HL-60/S4 treated with phorbol 12-myristate 13-acetate at 8.2 ng/mL for 4 days and 3 days (cell line): Measurements from ENCODE around the gene ARIH1.
"Not testable (repeated sequence)": the region's sequence is repeated elsewhere in the genome, so short reads cannot be mapped to it uniquely, and the experiment has no call there.

Source experiments
- in situ Hi-C: fragments of 300-500 bp; cut with MboI; formaldehyde crosslinking; loops from 2 replicates; pipeline ENCODE4 v1.15.0; 2022; ENCODE audit warnings: low sequenced_read_pairs

The ARIH1 gene

GRCh38 chr15:72593838-72594237 lies 119.7 kb downstream of the ARIH1 start:
- in situ Hi-C loops = no loop called here

DNA sequence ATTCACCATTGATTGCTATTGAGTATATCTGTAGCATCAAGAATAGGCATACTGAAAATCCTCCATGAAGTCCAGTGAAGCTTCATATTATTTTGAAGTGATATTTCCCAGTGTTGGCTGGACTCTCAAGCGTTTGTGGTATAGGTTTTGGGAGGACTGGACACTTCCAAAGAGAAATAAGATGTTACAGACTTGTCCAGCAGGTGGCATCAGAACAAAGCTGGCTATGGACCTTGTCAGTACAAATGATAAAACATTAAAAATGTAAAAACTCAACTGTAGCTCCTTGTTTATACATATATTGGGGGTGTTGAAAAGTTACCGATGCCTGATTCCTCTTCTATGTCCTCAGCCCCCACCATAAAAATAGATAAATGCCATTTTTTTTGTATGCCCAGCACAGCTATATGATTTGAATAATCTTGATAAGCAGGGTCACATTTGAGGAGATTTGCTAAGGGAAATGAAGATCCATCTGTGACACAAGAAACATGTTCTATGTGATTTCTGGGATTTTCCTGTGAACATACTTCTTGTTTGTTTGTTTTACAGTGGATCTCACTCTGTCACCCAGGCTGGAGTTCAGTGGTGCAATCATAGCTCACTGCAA lies 125.8 kb downstream of the ARIH1 start:
- in situ Hi-C loops = no loop called here

GRCh38 chr15:72604794-72605193 lies 130.7 kb downstream of the ARIH1 start:
- in situ Hi-C loops = no loop called here

- in situ Hi-C loops = not testable (repeated sequence)
Observed at GRCh38 chr15:72608084-72608483, 134.0 kb downstream of the ARIH1 start.

GRCh38 chr15:72609862-72610261 lies 135.7 kb downstream of the ARIH1 start:
- in situ Hi-C loops = no loop called here

DNA sequence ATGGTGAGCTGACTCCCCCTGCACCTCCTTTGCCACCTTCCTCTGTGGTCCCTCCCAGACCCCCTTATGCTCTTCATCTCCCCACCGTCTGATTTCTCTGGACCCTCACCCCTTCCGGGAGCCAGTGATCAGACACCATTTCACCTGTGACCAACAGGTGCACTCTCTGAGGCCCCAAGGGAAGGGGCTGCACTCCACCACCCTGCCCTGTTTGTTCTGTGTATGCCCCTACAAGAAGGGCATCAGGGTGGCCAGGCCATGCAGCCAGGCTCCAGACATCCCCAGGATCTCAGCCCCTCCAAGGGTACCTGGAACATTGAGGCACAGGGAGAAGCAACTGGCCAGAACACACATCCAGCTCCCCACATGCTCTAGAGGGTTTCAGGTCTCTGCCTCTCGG lies 138.2 kb downstream of the ARIH1 start:
- in situ Hi-C loops = not testable (repeated sequence)

GRCh38 chr15:72614810-72615532 lies 140.8 kb downstream of the ARIH1 start:
- in situ Hi-C loops = no loop called here

GRCh38 chr15:72615533-72616233 lies 141.6 kb downstream of the ARIH1 start:
- in situ Hi-C loops = not testable (repeated sequence)

- in situ Hi-C loops = no loop called here
Observed at GRCh38 chr15:72616491-72617210, 142.5 kb downstream of the ARIH1 start.

GRCh38 chr15:72623854-72624253 lies 149.7 kb downstream of the ARIH1 start:
- in situ Hi-C loops = not testable (repeated sequence)

- in situ Hi-C loops = not testable (repeated sequence)
Observed at GRCh38 chr15:72626153-72626552, 152.0 kb downstream of the ARIH1 start.

DNA sequence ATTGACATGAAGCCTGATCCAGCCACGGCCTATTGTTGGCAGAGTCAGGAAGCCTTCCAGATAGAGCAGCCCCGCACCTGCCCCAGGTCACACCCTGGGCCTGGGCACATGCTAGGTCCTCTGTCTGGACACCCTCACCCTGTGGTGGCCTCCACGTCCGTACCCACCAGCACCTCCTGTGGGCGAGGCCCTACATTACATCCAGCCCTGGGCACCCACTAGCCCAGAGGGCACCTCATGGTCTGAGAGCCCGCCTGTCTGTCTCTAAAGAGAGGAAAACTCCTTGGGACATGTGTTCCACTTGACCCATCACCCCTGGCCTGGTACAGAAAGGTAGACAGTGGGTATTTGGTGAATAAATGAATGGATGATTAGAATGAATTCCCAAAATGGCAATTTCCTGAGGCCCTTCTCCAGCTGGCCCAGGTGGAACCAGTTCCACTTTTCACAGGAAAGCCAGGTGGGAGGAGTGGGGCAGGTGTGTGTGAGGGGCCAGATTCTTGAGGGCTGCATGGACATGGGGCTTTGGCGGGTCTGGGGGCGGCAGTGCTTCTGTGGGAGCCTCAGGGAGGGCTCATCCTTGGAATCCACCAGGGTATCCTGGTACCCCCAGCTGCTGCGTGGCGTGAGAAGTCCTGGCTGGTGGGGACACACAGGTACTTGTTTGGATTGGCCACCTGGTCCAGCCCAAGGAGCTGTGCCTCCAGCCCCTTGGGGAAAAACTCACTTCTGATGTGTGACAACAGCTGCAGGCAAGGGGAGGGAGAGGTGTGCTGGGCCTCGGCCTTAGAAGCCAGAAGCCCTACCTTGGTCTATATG lies 154.3 kb downstream of the ARIH1 start:
- in situ Hi-C loops = not testable (repeated sequence)

- in situ Hi-C loops = not testable (repeated sequence)
Observed at GRCh38 chr15:72629068-72629570, 155.0 kb downstream of the ARIH1 start.

DNA sequence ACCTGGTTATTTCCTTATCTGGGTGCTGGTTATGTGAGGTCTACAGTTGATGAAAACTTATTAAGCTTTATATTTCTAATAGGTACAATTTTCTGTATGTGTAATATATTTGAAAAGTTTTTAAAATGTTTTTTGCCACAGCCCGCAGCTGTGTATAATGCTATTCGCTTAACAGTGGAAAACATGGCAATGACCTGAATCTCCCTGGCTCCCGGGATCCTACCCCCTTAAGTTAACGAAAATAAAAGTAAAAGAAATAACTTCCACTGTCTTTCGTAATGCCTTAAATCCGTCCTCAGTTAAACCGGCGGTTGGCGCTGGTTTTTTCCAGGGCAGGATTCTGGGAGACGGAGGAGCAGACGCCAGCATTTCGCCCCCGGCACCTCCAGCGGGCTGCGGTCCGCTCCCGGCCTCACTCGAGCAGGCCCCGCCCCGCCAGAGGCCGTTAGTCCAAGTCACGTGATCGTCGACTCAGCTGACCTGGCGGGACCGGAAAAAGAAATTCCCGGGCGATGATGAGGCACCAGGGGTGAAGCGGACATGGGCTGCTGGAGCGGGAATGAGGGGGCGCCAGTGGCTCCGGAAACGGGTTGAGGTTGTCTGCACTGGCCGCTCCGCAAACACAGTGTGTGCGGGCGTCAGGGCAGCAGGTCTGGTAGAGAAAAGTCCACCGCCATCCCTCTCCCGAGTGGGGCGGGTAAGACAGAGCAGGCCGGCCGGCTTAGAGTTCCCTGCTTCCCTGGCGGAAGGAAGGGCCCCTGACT lies 162.6 kb downstream of the ARIH1 start:
- in situ Hi-C loops = not testable (repeated sequence)

DNA sequence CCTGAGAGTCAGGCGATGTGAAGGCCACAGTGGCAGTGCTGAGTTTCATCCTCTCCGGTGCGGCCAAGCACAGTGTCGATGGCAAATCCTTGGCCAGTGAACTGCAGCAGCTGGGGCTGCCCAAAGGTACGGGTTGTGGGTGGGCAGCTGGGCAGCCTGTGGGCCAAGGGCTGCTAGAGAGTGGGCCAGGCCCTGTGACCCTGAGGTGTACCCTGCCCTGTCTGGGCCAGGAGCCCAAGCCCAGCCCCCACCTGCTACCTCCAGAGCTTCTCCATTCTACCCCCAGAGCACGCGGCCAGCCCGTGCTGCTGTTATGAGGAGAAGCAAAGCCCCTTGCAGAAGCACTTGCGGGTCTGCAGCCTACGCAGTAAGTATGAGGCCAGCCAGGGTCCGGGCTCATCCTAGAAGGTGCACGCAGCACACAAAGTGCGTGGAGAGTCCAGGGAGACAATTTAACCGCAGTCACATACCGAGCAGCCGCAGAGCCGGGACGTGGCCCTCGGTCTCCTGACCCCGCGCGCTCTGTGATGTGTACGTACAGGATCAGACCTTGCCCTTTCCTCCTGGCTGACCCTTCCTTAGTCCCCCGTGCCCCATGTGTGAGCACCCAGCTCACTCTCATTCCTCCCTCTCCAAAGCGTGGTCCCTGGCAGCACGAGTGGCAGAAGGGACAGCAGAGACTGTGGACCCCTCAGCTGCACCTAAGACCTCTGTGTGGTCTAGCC lies 165.8 kb downstream of the ARIH1 start:
- in situ Hi-C loops = not testable (repeated sequence)

DNA sequence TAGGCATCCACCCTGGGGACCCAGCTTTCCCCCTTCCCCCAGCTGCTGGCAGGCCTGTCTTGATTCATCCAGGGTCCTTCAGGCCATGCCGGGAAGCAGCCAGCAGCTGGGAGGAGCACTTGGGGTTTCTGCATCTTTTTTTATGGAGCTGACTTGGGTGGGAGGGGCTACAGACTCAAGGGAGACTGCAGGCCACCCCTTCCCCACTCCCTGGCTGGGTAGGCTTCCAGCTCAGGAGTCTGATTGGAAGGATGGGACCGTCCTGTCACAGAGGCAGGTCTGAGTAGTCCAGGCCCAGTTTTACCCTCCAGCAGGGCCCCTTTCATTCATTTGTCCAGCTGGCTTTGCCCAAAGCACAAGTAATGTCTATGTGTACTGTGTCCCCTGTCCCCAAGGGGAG lies 168.1 kb downstream of the ARIH1 start:
- in situ Hi-C loops = not testable (repeated sequence)

DNA sequence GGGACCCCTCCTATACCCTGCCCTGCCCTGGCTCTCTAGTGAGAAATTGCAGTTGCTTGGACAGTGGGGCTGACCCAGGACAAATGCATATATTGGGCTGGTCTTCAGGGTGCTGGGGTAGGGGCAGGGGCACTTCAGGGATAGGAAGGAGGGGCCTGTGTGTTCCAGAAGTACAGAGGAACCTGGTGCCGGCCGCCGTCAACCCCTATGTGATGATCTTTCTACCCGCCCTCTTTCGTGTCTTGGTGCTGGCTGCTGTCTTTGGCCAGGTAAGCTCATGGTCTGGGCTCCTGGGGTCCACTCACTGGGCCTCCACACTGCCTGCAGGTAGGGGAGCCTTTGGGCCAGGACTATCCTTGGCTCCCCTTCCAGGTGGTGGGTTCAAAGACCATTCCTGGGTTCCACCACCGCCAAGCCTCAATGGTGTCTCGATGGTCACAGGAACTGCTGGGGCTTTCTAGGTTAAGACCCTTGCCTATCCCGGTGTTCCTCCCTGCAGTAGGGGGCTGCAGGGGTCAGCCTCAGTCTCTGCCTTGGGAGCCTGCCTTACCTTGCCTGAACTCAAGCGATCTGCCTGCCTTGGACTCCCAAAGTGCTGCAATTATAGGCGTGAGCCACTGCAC lies 174.6 kb downstream of the ARIH1 start:
- in situ Hi-C loops = not testable (repeated sequence)
